ENCODE results near the gene MAN2A1.
"Not testable (repeated sequence)": the region's sequence is repeated elsewhere in the genome, so short reads cannot be mapped to it uniquely, and the experiment has no call there.

Gene MAN2A1

GRCh38 chr5:109868737-109869136, 179.0 kb downstream of the MAN2A1 start:
- DNase-seq (ENCODE audit: low read depth in 2 of 2), result no peak

- DNase-seq (ENCODE audit: low read depth in 2 of 2), result no peak
Measured at GRCh38 chr5:109873687-109874086, 184.0 kb downstream of the MAN2A1 start.

GRCh38 chr5:109874108-109874507, 184.4 kb downstream of the MAN2A1 start:
- no peak for DNase-seq (ENCODE audit: low read depth in 2 of 2)

GRCh38 chr5:109876030-109876725, 186.5 kb downstream of the MAN2A1 start:
- DNase-seq (ENCODE audit: low read depth in 2 of 2), result no peak

- no peak for DNase-seq (ENCODE audit: low read depth in 2 of 2)
Measured at GRCh38 chr5:109876941-109877669, 187.4 kb downstream of the MAN2A1 start.

GRCh38 chr5:109877670-109878045, 187.9 kb downstream of the MAN2A1 start:
- DNase-seq (ENCODE audit: low read depth in 2 of 2), result no peak

GRCh38 chr5:109878887-109879286, 189.2 kb downstream of the MAN2A1 start:
- DNase-seq (ENCODE audit: low read depth in 2 of 2), result no peak

- no peak for DNase-seq (ENCODE audit: low read depth in 2 of 2)
Measured at GRCh38 chr5:109880907-109881685, 191.4 kb downstream of the MAN2A1 start.

GRCh38 chr5:109882546-109882945, 192.8 kb downstream of the MAN2A1 start:
- DNase-seq (ENCODE audit: low read depth in 2 of 2), result no peak

GRCh38 chr5:109884676-109885075, 194.9 kb downstream of the MAN2A1 start:
- DNase-seq (ENCODE audit: low read depth in 2 of 2), result no peak

- no peak for DNase-seq (ENCODE audit: low read depth in 2 of 2)
Measured at GRCh38 chr5:109885205-109885604, 195.5 kb downstream of the MAN2A1 start.

GRCh38 chr5:109888989-109889388, 199.3 kb downstream of the MAN2A1 start:
- DNase-seq (ENCODE audit: low read depth in 2 of 2), result no peak

- DNase-seq (ENCODE audit: low read depth in 2 of 2), result not testable (repeated sequence)
Measured at GRCh38 chr5:109893271-109893670, 203.5 kb downstream of the MAN2A1 start.

GRCh38 chr5:109898269-109899162, 208.8 kb downstream of the MAN2A1 start:
- DNase-seq (ENCODE audit: low read depth in 2 of 2), result no peak

- DNase-seq (ENCODE audit: low read depth in 2 of 2), result no peak
Measured at GRCh38 chr5:109899163-109899535, 209.4 kb downstream of the MAN2A1 start.

- no peak for DNase-seq (ENCODE audit: low read depth in 2 of 2)
Measured at GRCh38 chr5:109900461-109900860, 210.7 kb downstream of the MAN2A1 start.

- no peak for DNase-seq (ENCODE audit: low read depth in 2 of 2)
Measured at GRCh38 chr5:109900911-109901627, 211.3 kb downstream of the MAN2A1 start.

- DNase-seq (ENCODE audit: low read depth in 2 of 2), result no peak
Measured at GRCh38 chr5:109901628-109901981, 211.9 kb downstream of the MAN2A1 start.

- DNase-seq (ENCODE audit: low read depth in 2 of 2), result no peak
Measured at GRCh38 chr5:109903061-109903460, 213.3 kb downstream of the MAN2A1 start.

GRCh38 chr5:109905906-109906305, 216.2 kb downstream of the MAN2A1 start:
- DNase-seq (ENCODE audit: low read depth in 2 of 2), result no peak

- no peak for DNase-seq (ENCODE audit: low read depth in 2 of 2)
Measured at GRCh38 chr5:109907189-109907588, 217.5 kb downstream of the MAN2A1 start.

Data from stimulated activated CD8-positive, alpha-beta memory T cell treated with anti-CD3 and anti-CD28 coated beads, Interleukin-15, amount 100 ng/mL, for 4 hours (primary cell).